Brain microvascular endothelial cell (primary cell): ENCODE results near the gene TULP3.

Source experiments
- DNase-seq: peaks from one replicate; pipeline ENCODE4 v3.0.0-alpha.2; 2020
- H3K27ac ChIP-seq: fragments of 250-450 bp; sonication (Bioruptor Pico); 2 replicates; pipeline ENCODE4 v1.5.1; 2020; ENCODE audit warnings: mild to moderate bottlenecking, moderate library complexity
- H3K27me3 ChIP-seq: fragments of 250-450 bp; sonication (Bioruptor Pico); replicated peaks from 2 replicates; pipeline ENCODE4 v1.5.1; 2020; ENCODE audit warnings: mild to moderate bottlenecking
- H3K36me3 ChIP-seq: fragments of 250-450 bp; sonication (Bioruptor Pico); replicated peaks from 2 replicates; pipeline ENCODE4 v1.5.1; 2020; ENCODE audit warnings: mild to moderate bottlenecking
- H3K4me3 ChIP-seq: 2 replicates; pipeline ENCODE4 v1.5.1; 2011; ENCODE audit warnings: low read depth, mild to moderate bottlenecking, control low read depth, low read length, moderate library complexity
- in situ Hi-C: cut with HindIII; loops from 2 replicates; pipeline ENCODE4 v1.10.0; 2017; ENCODE audit warnings: low sequenced_read_pairs, low pct_ligation_motif_present
- TF ChIP-seq, protein P1 (sequence below): IDR thresholded peaks from 2 replicates; pipeline ENCODE4 v1.5.1; 2011; ENCODE audit warnings: low read depth, mild to moderate bottlenecking, moderate library complexity, low read length, control low read depth, inconsistent platforms; ENCODE audit errors: missing control alignments

Gene TULP3

DNA sequence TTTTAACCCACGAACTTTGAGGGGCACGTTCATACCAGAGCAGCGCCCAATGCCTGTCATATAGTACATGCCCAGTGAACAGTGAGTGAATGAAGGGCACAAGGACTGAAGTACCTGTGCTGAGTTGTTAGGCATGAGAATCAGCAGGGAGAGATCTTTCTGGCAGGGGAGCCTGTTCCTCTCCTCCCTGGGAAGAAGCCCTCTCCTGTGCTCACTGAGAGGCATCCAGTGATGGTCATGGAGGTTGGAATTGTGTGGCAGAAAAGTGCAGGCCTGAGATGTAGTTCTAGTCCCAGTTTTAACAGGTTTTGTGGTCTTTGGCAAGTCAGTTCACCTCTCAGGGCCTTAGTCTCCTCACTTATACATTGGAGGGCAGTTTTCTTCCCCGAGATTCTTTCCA is 89.1 kb downstream of the TULP3 start:
- Histone ChIP-seq H3K36me3 (peaks cover 8% of the 10 kb centered on the region), H3K27ac (no peak overlapping the region), H3K27me3 (no peaks in the 10 kb centered on the region), H3K4me3 (no peak overlapping the region)
- TF ChIP-seq, protein P1, sequence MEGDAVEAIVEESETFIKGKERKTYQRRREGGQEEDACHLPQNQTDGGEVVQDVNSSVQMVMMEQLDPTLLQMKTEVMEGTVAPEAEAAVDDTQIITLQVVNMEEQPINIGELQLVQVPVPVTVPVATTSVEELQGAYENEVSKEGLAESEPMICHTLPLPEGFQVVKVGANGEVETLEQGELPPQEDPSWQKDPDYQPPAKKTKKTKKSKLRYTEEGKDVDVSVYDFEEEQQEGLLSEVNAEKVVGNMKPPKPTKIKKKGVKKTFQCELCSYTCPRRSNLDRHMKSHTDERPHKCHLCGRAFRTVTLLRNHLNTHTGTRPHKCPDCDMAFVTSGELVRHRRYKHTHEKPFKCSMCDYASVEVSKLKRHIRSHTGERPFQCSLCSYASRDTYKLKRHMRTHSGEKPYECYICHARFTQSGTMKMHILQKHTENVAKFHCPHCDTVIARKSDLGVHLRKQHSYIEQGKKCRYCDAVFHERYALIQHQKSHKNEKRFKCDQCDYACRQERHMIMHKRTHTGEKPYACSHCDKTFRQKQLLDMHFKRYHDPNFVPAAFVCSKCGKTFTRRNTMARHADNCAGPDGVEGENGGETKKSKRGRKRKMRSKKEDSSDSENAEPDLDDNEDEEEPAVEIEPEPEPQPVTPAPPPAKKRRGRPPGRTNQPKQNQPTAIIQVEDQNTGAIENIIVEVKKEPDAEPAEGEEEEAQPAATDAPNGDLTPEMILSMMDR, result no peak
- no peak for DNase-seq
- in situ Hi-C loops, result no loop called here

DNA sequence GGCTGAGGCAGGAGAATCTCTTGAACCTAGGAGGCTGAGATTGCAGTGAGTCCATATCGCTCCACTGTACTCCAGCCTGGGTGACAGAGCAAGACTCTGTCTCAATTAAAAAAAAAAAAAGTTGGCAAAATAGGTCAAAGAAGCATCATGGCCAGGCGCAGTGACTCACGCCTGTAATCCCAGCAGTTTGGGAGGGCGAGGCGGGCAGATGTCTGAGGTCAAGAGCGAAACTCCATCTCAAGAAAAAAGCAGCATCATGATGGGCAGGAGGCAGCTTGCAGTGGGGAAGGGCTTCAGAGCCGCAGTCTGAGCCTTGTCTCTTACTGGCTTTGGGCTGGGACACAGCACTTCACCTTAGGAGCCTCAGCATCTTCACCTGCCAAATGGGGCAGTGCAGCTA is 89.9 kb downstream of the TULP3 start:
- in situ Hi-C loops, result no loop called here
- Histone ChIP-seq H3K4me3 (no peak overlapping the region), H3K27ac (no peak overlapping the region), H3K36me3 (peaks cover 8% of the 10 kb centered on the region), H3K27me3 (no peaks in the 10 kb centered on the region)
- no peak for DNase-seq
- TF ChIP-seq, protein P1, result no peak

DNA sequence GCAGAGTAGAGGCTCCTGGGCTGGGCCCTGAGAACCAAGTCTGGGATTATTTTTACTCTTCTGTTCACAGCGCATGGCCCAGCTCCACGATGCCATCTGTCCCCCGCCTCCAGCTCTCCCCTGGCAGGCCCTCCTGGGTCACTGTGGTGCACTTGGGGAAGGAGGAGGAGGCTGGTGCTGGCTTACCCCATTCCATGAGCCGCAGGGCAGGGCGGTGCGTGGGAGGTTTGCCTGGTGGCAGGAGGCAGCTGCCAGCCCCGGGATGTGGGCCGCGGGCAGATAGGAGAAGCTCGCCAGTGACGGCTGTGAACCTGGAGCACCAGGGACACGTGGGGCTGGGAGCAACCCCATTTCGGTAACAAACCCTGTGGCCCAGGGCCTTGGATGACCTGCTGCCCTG is 91.7 kb downstream of the TULP3 start:
- Histone ChIP-seq H3K36me3 (peaks cover 8% of the 10 kb centered on the region), H3K27me3 (no peaks in the 10 kb centered on the region), H3K4me3 (no peak overlapping the region), H3K27ac (no peak overlapping the region)
- TF ChIP-seq, protein P1, result no peak
- no peak for DNase-seq
- in situ Hi-C loops, result no loop called here

DNA sequence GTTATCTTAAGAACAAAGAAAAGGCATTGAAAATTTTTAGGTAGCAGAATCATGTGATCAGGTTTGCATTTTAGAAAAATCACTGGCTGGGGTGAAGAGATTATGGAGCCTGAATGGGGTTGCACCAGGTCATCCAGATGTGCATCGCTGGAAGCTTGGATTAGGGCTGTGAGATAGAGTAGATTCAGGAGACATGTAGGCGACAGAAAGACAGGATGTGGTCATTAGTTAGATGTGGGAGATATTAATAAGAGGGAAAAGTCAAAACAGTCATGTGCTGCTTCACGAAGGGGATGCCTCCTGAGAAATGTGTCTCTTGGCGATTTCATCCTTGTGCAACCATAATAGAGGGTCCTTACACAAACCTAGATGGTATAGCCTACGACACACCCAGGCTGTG is 93.6 kb downstream of the TULP3 start:
- in situ Hi-C loops, result no loop called here
- peaks cover 6% of the 10 kb centered on the region for H3K36me3 ChIP-seq
- no peaks in the 10 kb centered on the region for H3K27me3 ChIP-seq
- no peak overlapping the region for H3K4me3 ChIP-seq
- H3K27ac ChIP-seq, result no peak overlapping the region
- TF ChIP-seq, protein P1, result no peak
- no peak for DNase-seq

DNA sequence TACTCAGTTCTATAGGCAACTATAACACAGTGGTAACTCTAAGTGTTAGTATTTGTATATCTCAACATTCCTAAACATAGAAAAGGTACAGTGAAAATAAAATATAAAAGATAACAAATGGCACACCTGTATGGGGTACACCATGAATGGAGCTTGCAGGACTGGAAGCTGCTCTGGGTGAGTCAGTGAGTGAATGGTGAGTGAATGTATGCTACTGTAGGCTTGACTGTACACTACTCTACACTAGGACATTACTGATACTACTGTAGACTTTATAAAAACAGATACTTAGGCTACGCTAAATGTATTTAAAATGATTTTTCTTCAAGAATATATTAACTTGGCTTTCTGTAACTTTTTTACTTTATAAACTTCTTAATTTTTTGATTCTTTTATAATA is 94.0 kb downstream of the TULP3 start:
- TF ChIP-seq, protein P1, result no peak
- Histone ChIP-seq H3K36me3 (peaks cover 2% of the 10 kb centered on the region), H3K27me3 (no peaks in the 10 kb centered on the region), H3K27ac (no peak overlapping the region), H3K4me3 (no peak overlapping the region)
- in situ Hi-C loops, result no loop called here
- no peak for DNase-seq

DNA sequence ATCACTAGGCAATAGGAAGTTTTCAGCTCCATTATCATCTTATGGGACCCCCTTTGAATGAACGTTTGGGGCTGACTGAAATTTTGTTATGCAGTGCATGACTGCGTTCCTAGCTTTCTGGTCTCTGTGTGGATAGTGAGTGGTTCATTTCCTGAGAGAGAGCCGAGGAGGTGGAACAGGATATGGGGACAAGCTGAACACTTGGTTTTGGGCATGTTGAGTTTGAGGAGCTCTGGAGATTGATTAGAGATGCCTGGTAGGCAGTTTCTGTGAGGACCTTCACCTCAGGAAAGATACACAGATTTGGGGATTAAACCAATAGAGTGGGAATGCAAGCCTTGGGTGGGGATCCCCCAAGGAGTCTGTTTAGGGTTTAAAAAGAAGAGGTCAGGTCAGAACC is 96.2 kb downstream of the TULP3 start:
- Histone ChIP-seq H3K27ac (no peak overlapping the region), H3K4me3 (no peak overlapping the region), H3K36me3 (no peaks in the 10 kb centered on the region), H3K27me3 (no peaks in the 10 kb centered on the region)
- TF ChIP-seq, protein P1, result no peak
- no peak for DNase-seq
- in situ Hi-C loops, result no loop called here
